ENCODE results near the gene SHQ1.
"Not testable (repeated sequence)": the region's sequence is repeated elsewhere in the genome, so short reads cannot be mapped to it uniquely, and the experiment has no call there.

SHQ1 gene

DNA sequence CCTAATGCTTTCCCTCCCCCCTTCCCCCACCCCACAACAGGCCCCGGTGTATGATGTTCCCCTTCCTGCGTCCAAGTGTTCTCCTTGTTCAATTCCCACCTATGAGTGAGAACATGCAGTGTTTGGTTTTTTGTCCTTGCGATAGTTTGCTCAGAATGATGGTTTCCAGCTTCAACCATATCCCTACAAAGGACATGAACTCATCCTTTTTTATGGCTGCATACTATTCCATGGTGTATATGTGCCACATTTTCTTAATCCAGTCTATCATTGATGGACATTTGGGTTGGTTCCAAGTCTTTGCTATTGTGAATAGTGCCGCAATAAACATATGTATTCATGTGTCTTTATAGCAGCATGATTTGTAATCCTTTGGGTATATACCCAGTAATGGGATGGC, 137.8 kb downstream of the SHQ1 start:
- H3K36me3 Mint-ChIP-seq (ENCODE audit: low read depth); H3K4me1 Mint-ChIP-seq: not testable (repeated sequence)

DNA sequence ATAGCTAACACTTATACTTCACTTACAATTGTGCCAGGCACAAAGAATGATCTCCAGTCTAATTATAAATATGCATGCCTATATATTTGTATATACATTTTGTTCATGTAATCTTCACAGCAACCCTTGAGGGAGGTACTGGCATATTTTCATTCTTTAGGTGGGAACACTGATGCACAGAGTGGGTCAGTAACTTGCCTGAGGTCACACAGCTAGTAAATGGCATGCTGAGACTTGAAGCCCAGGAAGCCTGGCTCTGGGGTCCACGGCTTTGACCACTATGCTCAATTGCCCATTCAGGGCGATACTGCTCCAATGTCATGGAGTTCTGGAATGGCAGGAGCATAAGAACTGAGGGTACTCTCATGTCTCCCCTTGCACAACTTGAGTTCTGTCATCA, 139.8 kb downstream of the SHQ1 start:
- Mint-ChIP-seq H3K4me3 (no peak overlapping the region), H3K36me3 (ENCODE audit: low read depth) (no peaks in the 10 kb centered on the region), H3K9me3 (peaks cover 2% of the 10 kb centered on the region), H3K4me1 (no peaks in the 10 kb centered on the region), H3K27me3 (no peaks in the 10 kb centered on the region), H3K27ac (no peak overlapping the region)
- DNase-seq (no peak), ATAC-seq (no peak)

More for the DNA sequence above, 137.8 kb downstream of the SHQ1 start:
- H3K27me3 Mint-ChIP-seq, H3K4me3 Mint-ChIP-seq, H3K9me3 Mint-ChIP-seq, DNase-seq, H3K27ac Mint-ChIP-seq, ATAC-seq: not testable (repeated sequence)

DNA sequence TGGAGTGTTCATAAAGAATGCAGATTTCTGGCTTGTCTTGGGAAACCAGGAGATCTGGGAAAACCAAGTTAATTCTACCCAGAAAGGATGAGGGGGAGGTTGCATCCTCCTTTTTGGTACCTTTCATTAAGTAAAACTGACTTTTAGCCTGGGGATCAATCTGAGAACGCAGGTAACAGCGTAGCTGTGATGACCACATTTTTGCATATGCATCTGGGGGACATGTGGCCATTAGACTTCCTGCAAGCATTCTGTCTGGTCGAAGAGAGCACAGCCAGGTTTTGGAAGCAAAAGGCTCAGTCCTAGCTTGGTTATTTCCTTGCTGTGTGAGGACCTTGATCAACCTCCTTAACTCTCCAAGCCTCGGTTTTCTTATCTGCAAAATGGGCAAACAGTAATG, 145.2 kb downstream of the SHQ1 start:
- H3K4me1 Mint-ChIP-seq = no peaks in the 10 kb centered on the region
- ATAC-seq (no peak), DNase-seq (no peak)
- H3K9me3 Mint-ChIP-seq = no peaks in the 10 kb centered on the region
- no peaks in the 10 kb centered on the region for H3K36me3 Mint-ChIP-seq (ENCODE audit: low read depth)
- H3K4me3 Mint-ChIP-seq = no peak overlapping the region
- H3K27me3 Mint-ChIP-seq = no peaks in the 10 kb centered on the region
- H3K27ac Mint-ChIP-seq = no peak overlapping the region

DNA sequence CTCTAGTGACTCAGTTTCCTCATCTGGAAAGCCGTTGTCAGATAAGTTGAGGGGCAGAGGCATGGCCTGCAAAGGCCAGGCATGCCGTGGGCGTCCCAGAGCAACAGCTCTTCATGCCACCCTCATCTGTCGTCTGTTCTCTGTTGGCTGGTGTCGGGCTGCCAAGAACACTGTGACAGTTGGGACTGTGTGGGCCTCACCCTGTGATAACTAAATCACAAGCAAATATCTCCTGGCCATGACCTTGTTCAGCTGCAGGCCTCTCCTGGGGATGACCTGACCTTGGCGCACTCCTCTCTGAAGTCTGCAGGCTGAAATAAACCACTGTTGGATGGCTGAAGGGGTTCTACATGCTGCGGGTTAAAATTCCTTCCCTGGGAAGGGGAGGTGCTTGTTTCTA, 145.9 kb downstream of the SHQ1 start:
- Mint-ChIP-seq H3K36me3 (ENCODE audit: low read depth) (no peaks in the 10 kb centered on the region), H3K9me3 (no peaks in the 10 kb centered on the region), H3K4me1 (no peaks in the 10 kb centered on the region), H3K27ac (no peak overlapping the region), H3K27me3 (peaks cover 2% of the 10 kb centered on the region), H3K4me3 (no peak overlapping the region)
- ATAC-seq (no peak), DNase-seq (no peak)

DNA sequence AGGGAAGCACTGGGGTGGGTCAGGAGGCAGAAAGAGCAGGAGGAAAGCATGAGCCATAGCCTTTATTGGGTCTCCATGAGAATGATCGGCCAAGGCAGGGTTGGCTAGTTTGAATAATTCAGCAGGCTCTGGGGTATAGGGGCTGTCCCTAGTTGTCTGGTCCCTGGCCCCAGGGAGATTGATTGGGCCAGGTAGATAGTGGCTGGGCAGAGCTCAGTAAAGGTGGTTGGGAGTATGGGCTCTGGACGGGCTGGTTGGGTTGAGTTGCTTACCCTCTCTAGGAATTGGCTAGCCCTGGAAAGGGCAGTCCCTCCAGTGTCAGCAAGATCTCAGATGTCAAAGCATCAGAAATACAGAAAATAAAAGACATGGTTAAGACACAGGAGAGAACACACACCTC, 148.1 kb downstream of the SHQ1 start:
- no peak overlapping the region for H3K27ac Mint-ChIP-seq
- DNase-seq = no peak
- no peaks in the 10 kb centered on the region for H3K36me3 Mint-ChIP-seq (ENCODE audit: low read depth)
- no peaks in the 10 kb centered on the region for H3K4me1 Mint-ChIP-seq
- H3K27me3 Mint-ChIP-seq = peaks cover 2% of the 10 kb centered on the region
- no peak overlapping the region for H3K4me3 Mint-ChIP-seq
- H3K9me3 Mint-ChIP-seq = no peaks in the 10 kb centered on the region
- ATAC-seq = no peak

DNA sequence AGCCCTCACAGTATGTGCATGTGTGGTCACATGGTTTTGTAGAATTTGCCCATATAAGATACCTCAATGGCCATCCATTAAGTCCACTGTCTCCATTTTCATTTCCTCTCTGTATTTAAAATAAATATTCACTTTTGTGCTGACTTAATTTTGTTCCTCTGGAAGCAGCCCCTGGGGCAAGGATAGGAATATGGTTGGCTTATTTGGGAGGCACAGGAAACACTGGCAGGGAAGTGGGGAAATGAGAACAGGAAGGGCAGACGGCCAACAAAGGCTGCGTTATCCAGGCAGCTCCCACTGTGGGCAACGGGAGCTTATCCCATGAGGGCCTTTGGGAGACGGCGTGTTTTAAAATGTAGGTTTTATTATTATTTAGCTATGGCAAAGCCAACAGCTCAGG, 148.6 kb downstream of the SHQ1 start:
- Mint-ChIP-seq H3K36me3 (ENCODE audit: low read depth) (no peaks in the 10 kb centered on the region), H3K4me3 (no peak overlapping the region), H3K9me3 (no peaks in the 10 kb centered on the region), H3K4me1 (no peaks in the 10 kb centered on the region), H3K27me3 (peaks cover 2% of the 10 kb centered on the region), H3K27ac (no peak overlapping the region)
- DNase-seq (no peak), ATAC-seq (no peak)
